OCI-LY3 (cell line): ENCODE measurements around the gene SIAH3.

ENCODE experiments used
- CTCF ChIP-seq: fragments of 200-600, 300-600 bp; sonication (generic); IDR thresholded peaks from 2 replicates; pipeline ENCODE4 v1.5.1; 2014; ENCODE audit warnings: antibody characterized with exemption, low read length, low read depth
- EZH2phosphoT487 ChIP-seq: fragments of 200-600 bp; shearing (Covaris generic); IDR thresholded peaks from 2 replicates; pipeline ENCODE4 v1.6.1; 2018; ENCODE audit warnings: antibody characterized with exemption, mixed run types, low read depth

GRCh38 chr13:45828256-45828968 is 23.1 kb downstream of the SIAH3 start:
- TF ChIP-seq CTCF = no peak
- TF ChIP-seq EZH2phosphoT487 = no peak
